ENCODE measurements around the gene SLAIN1. TPM values are rescaled to one million over a fixed set of nuclear protein-coding genes. Genes with fewer than 3 reads are reported as not detected.

SLAIN1 gene
- total and polyA plus RNA-seq, 10 of the 15 experiments (the other 5 are each of a cell fraction or from before 2014, with no cell fraction given): 11.9 to 140 (median 56.9) TPM

DNA sequence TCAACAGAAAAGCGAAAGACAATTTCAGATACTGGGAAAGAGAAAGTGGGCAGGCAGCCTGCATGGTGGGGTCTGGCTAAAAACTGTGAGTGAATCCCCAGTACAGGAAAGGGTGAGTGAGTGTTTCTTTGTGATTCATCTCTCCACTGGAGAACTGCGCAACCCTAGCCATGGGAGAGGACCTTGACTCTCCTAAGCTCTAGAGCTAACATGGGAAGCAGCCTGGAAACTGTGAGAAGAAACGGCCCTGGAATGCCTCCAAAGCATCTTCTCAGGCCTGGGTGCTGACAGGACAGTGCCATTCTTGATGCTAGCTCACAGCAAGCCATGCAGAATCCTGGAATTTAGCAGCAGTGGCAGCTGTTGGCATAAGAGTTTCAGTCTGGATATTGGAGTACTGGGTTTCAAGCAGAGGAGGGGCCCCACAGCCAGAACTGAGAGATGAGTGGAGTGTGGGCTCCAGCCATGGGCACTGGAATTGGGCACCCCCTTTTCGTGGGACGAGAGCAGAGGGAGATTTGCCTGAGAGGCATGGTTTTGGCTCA lies 18.7 kb upstream of the SLAIN1 start:
- Histone ChIP-seq H3K79me2 (ENCODE audit: control insufficient read depth, insufficient read depth, low read length) (no peaks in the 10 kb centered on the region), H3K9ac (ENCODE audit: control insufficient read depth, insufficient read depth, low read length) (no peak overlapping the region), H3K4me1 (ENCODE audit: control insufficient read depth, insufficient read depth, low read length) (no peaks in the 10 kb centered on the region), H3K27ac (ENCODE audit: control insufficient read depth, insufficient read depth) (no peak overlapping the region), H3K9me3 (replicated peaks; ENCODE audit: control insufficient read depth, insufficient read depth, low read length) (no peaks in the 10 kb centered on the region), H3K36me3 (ENCODE audit: control insufficient read depth in 2 of 2, insufficient read depth in 2 of 2, low read length in 1 of 2) (no peaks in the 10 kb centered on the region), H3K4me2 (ENCODE audit: control insufficient read depth, insufficient read depth) (no peak overlapping the region), H3K27me3 (replicated peaks in 1 of 2; ENCODE audit: control insufficient read depth in 2 of 2, insufficient read depth in 2 of 2, low read length in 1 of 2) (no peaks in the 10 kb centered on the region), H4K20me1 (ENCODE audit: control insufficient read depth, insufficient read depth) (no peaks in the 10 kb centered on the region), H3K4me3 (no peak overlapping the region), H2AFZ (ENCODE audit: control insufficient read depth, low read depth, low read length) (no peak overlapping the region)
- POLR2A ChIA-PET: no interaction called here
- ATAC-seq (no peak), DNase-seq (ENCODE audit: low read depth, low spot score) (no peak), FAIRE-seq (no peak)
- SMC1A ChIA-PET (ENCODE audit: uncharacterized antibody, unreplicated experiment): interaction anchor here (0.6 kb wide), 1 partner anchor 295 kb away, joined by 3 read pairs; no protein-coding TSS in a partner anchor
- RAD21 ChIA-PET (ENCODE audit: unreplicated experiment): no interaction called here
- no TSS peak for BruUV-seq (replicated peaks)
- in situ Hi-C loops (cut with MboI) (no loop called here), intact Hi-C loops (cut with micrococcal nuclease; ENCODE audit: unreplicated experiment) (no loop called here)
- CTCF ChIA-PET: no interaction called here
- 29% methylated on average over 5 of the region's 5 CpGs for WGBS (ENCODE audit: insufficient coverage, insufficient replicate concordance, low lambda C conversion rate, missing lambda C conversion rate)
- TF ChIP-seq ZNF384 (IDR thresholded peaks at IDR 0.05; ENCODE audit: borderline replicate concordance, low read depth, low read length): no peak
- TF ChIP-seq ATF7 (IDR thresholded peaks at IDR 0.05; ENCODE audit: low read depth): no peak
- TF ChIP-seq CUX1 (IDR thresholded peaks at IDR 0.05; ENCODE audit: insufficient replicate concordance, low read depth, low read length): no peak
- no peak for TF ChIP-seq NR2F1 (conservative IDR thresholded peaks at IDR 0.05)
- no peak for TF ChIP-seq IRF3 (IDR thresholded peaks at IDR 0.05)
- TF ChIP-seq STAT1 (conservative IDR thresholded peaks at IDR 0.05): no peak
- TF ChIP-seq MYB (IDR thresholded peaks at IDR 0.05; ENCODE audit: borderline replicate concordance, low read depth, low read length): no peak
- TF ChIP-seq IKZF2 (IDR thresholded peaks at IDR 0.05): no peak
- TF ChIP-seq FOS (IDR thresholded peaks at IDR 0.05; ENCODE audit: borderline replicate concordance, extremely low read depth, insufficient read length): no peak
- no peak for TF ChIP-seq ZSCAN29 (IDR thresholded peaks at IDR 0.05)
- TF ChIP-seq NRF1 (conservative IDR thresholded peaks at IDR 0.05; ENCODE audit: low read depth, low read length): no peak
- no peak for TF ChIP-seq CHD1 (IDR thresholded peaks at IDR 0.05; ENCODE audit: low read depth, low read length)
- TF ChIP-seq PRDM15 (CRISPR knock-in tag; IDR thresholded peaks at IDR 0.05): no peak
- no peak for TF ChIP-seq NFIC (IDR thresholded peaks at IDR 0.05; ENCODE audit: low read depth, low read length)
- no peak for TF ChIP-seq CHD4 (IDR thresholded peaks at IDR 0.05)

Measured in GM12878 (cell line).